ENCODE data around the gene CELF2.

Gene CELF2

GRCh38 chr10:11282661-11283060, 265.0 kb downstream of the CELF2 start:
- Histone ChIP-seq H3K4me2 (ENCODE audit: low read length) (no peak overlapping the region), H3K27me3 (ENCODE audit: control insufficient read depth, low read length) (no peaks in the 10 kb centered on the region), H3K4me1 (ENCODE audit: control insufficient read depth, low read length) (no peaks in the 10 kb centered on the region), H3K27ac (ENCODE audit: low read depth, low read length) (no peak overlapping the region), H3K4me3 (ENCODE audit: low read length) (no peak overlapping the region), H3F3A (ENCODE audit: control insufficient read depth, insufficient read depth) (no peaks in the 10 kb centered on the region), H3K36me3 (ENCODE audit: control insufficient read depth, low read length) (no peaks in the 10 kb centered on the region), H3K79me2 (ENCODE audit: control insufficient read depth, low read length) (no peaks in the 10 kb centered on the region), H3K9me3 (ENCODE audit: control insufficient read depth, insufficient read depth, low read length) (no peaks in the 10 kb centered on the region), H4K20me1 (ENCODE audit: control insufficient read depth, insufficient read depth, low read depth, low read length) (no peaks in the 10 kb centered on the region), H3K9me2 (replicated peaks; ENCODE audit: control insufficient read depth, low read length) (no peaks in the 10 kb centered on the region)
- no peak for TF ChIP-seq EZH2phosphoT487 (IDR thresholded peaks at IDR 0.05; ENCODE audit: borderline replicate concordance, low read length)
- TF ChIP-seq CTCF (IDR thresholded peaks at IDR 0.05; ENCODE audit: low read depth, low read length, poor library complexity, severe bottlenecking), result no peak

- H3K27ac ChIP-seq (ENCODE audit: low read depth, low read length), result no peak overlapping the region
- no peak overlapping the region for H3K4me3 ChIP-seq (ENCODE audit: low read length)
- H3K4me2 ChIP-seq (ENCODE audit: low read length), result no peak overlapping the region
- no peaks in the 10 kb centered on the region for H3K4me1 ChIP-seq (ENCODE audit: control insufficient read depth, low read length)
- H3K27me3 ChIP-seq (ENCODE audit: control insufficient read depth, low read length), result no peaks in the 10 kb centered on the region
- TF ChIP-seq EZH2phosphoT487 (IDR thresholded peaks at IDR 0.05; ENCODE audit: borderline replicate concordance, low read length), result no peak
- no peak for TF ChIP-seq CTCF (IDR thresholded peaks at IDR 0.05; ENCODE audit: low read depth, low read length, poor library complexity, severe bottlenecking)
- H3K79me2 ChIP-seq (ENCODE audit: control insufficient read depth, low read length), result no peaks in the 10 kb centered on the region
- no peaks in the 10 kb centered on the region for H3K9me2 ChIP-seq (replicated peaks; ENCODE audit: control insufficient read depth, low read length)
- no peaks in the 10 kb centered on the region for H4K20me1 ChIP-seq (ENCODE audit: control insufficient read depth, insufficient read depth, low read depth, low read length)
- no peaks in the 10 kb centered on the region for H3K36me3 ChIP-seq (ENCODE audit: control insufficient read depth, low read length)
- H3K9me3 ChIP-seq (ENCODE audit: control insufficient read depth, insufficient read depth, low read length), result no peaks in the 10 kb centered on the region
- no peaks in the 10 kb centered on the region for H3F3A ChIP-seq (ENCODE audit: control insufficient read depth, insufficient read depth)
Measured at GRCh38 chr10:11284291-11285085, 266.8 kb downstream of the CELF2 start.

GRCh38 chr10:11285171-11285570, 267.5 kb downstream of the CELF2 start:
- Histone ChIP-seq H3K9me2 (replicated peaks; ENCODE audit: control insufficient read depth, low read length) (no peaks in the 10 kb centered on the region), H3F3A (ENCODE audit: control insufficient read depth, insufficient read depth) (no peaks in the 10 kb centered on the region), H3K9me3 (ENCODE audit: control insufficient read depth, insufficient read depth, low read length) (no peaks in the 10 kb centered on the region), H3K4me2 (ENCODE audit: low read length) (no peak overlapping the region), H3K27me3 (ENCODE audit: control insufficient read depth, low read length) (no peaks in the 10 kb centered on the region), H3K79me2 (ENCODE audit: control insufficient read depth, low read length) (no peaks in the 10 kb centered on the region), H3K4me3 (ENCODE audit: low read length) (no peak overlapping the region), H3K36me3 (ENCODE audit: control insufficient read depth, low read length) (no peaks in the 10 kb centered on the region), H4K20me1 (ENCODE audit: control insufficient read depth, insufficient read depth, low read depth, low read length) (no peaks in the 10 kb centered on the region), H3K4me1 (ENCODE audit: control insufficient read depth, low read length) (no peaks in the 10 kb centered on the region), H3K27ac (ENCODE audit: low read depth, low read length) (no peak overlapping the region)
- TF ChIP-seq CTCF (IDR thresholded peaks at IDR 0.05; ENCODE audit: low read depth, low read length, poor library complexity, severe bottlenecking) (no peak), EZH2phosphoT487 (IDR thresholded peaks at IDR 0.05; ENCODE audit: borderline replicate concordance, low read length) (no peak)

Data from DOHH2 (cell line).